GM12878 (cell line): Measurements from ENCODE around the gene ANKRD55. TPM values are rescaled to one million over a fixed set of nuclear protein-coding genes. Genes with fewer than 3 reads are reported as not detected.

ENCODE experiments used
- ATAC-seq: fragments of 200-7000 bp; cut with Tn5 transposase; 3 replicates; pipeline ENCODE4 v1.9.1; 2020; ENCODE audit warnings: mild to moderate bottlenecking, moderate library complexity
- BruUV-seq: library from RNA; stranded (reverse); fragments of 400-500 nt; replicated peaks from 2 replicates; lab custom pipeline; 2021; lab: Mats Ljungman, UMichigan
- CTCF ChIA-PET: fragments of 300-600 bp; sonication (Branson Sonifier 250); formaldehyde crosslinking; extraction: SDS; loops from one replicate; lab custom pipeline; 2021; ENCODE audit warnings: inconsistent platforms; lab: Yijun Ruan, JAX
- POLR2A ChIA-PET: fragments of 350-600 bp; formaldehyde crosslinking; extraction: SDS; loops from one replicate; lab custom pipeline; 2021; ENCODE audit warnings: inconsistent platforms; lab: Charles Lee
- RAD21 ChIA-PET: fragments of 300-600 bp; sonication (Branson Sonifier 250); formaldehyde crosslinking; loops from one replicate; lab custom pipeline; 2023; ENCODE audit warnings: antibody characterized with exemption; ENCODE audit not compliant: unreplicated experiment; lab: Charles Lee
- SMC1A ChIA-PET: fragments of 300-600 bp; sonication (Branson Sonifier 250); formaldehyde crosslinking; loops from one replicate; lab custom pipeline; 2023; ENCODE audit not compliant: unreplicated experiment, uncharacterized antibody; lab: Charles Lee
- DNase-seq: peaks from one replicate; pipeline ENCODE4 v3.0.0-alpha.2; 2011; ENCODE audit warnings: low read depth, low spot score
- FAIRE-seq: peaks from 3 replicates; lab custom pipeline; 2011; peaks lifted over from hg19 to GRCh38; lab: Jason Lieb, UNC
- H2AFZ ChIP-seq: 2 replicates; pipeline ENCODE4 v1.6.0; 2011; ENCODE audit warnings: low read depth, low read length, control low read depth; ENCODE audit not compliant: control insufficient read depth
- H3K27ac ChIP-seq: 2 replicates; pipeline ENCODE4 v1.5.1; 2011; ENCODE audit warnings: control low read depth; ENCODE audit not compliant: control insufficient read depth, insufficient read depth
- H3K27me3 ChIP-seq, 2 experiments: replicated peaks in 1 of 2; 2 replicates each; pipeline versions ENCODE4 v1.6.0 to v1.6.1; 2011; ENCODE audit warnings: low read length in 1 of 2; ENCODE audit not compliant: control insufficient read depth in 2 of 2, insufficient read depth in 2 of 2
- H3K36me3 ChIP-seq, 2 experiments: 2 replicates each; pipeline ENCODE4 v1.5.1; 2011; ENCODE audit warnings: low read length in 1 of 2; ENCODE audit not compliant: control insufficient read depth in 2 of 2, insufficient read depth in 2 of 2
- H3K4me1 ChIP-seq: 2 replicates; pipeline ENCODE4 v1.6.1; 2011; ENCODE audit warnings: mild to moderate bottlenecking, low read length, moderate library complexity, mixed read lengths; ENCODE audit not compliant: control insufficient read depth, insufficient read depth
- H3K4me2 ChIP-seq: 2 replicates; pipeline ENCODE4 v1.6.0; 2011; ENCODE audit warnings: control low read depth; ENCODE audit not compliant: control insufficient read depth, insufficient read depth
- H3K4me3 ChIP-seq: fragments of 200-600 bp; sonication (generic); 2 replicates; pipeline ENCODE4 v1.5.1; 2016
- H3K79me2 ChIP-seq: 2 replicates; pipeline ENCODE4 v1.6.0; 2011; ENCODE audit warnings: low read length; ENCODE audit not compliant: control insufficient read depth, insufficient read depth
- H3K9ac ChIP-seq: 2 replicates; pipeline ENCODE4 v1.8.0; 2011; ENCODE audit warnings: low read length, control low read depth, mixed read lengths; ENCODE audit not compliant: control insufficient read depth, insufficient read depth
- H3K9me3 ChIP-seq: replicated peaks from 3 replicates; pipeline ENCODE4 v1.5.1; 2011; ENCODE audit warnings: mild to moderate bottlenecking, low read length; ENCODE audit not compliant: control insufficient read depth, insufficient read depth
- H4K20me1 ChIP-seq: 2 replicates; pipeline ENCODE4 v1.6.0; 2011; ENCODE audit not compliant: control insufficient read depth, insufficient read depth
- E4F1 ChIP-seq: fragments of 450-650 bp; IDR thresholded peaks from 2 replicates; pipeline ENCODE4 v1.6.1; 2018; ENCODE audit warnings: borderline replicate concordance, mild to moderate bottlenecking; ENCODE audit not compliant: partially characterized antibody
- JUND ChIP-seq: IDR thresholded peaks from 2 replicates; pipeline ENCODE4 v1.6.1; 2012; ENCODE audit warnings: low read depth, mild to moderate bottlenecking, low read length, improper control_type of control experiment, moderate library complexity
- MYC ChIP-seq: IDR thresholded peaks from 2 replicates; pipeline ENCODE4 v1.6.1; 2011; ENCODE audit warnings: mild to moderate bottlenecking, low read length, moderate library complexity, inconsistent platforms; ENCODE audit not compliant: insufficient read depth, insufficient replicate concordance, insufficient read length, severe bottlenecking
- RBBP5 ChIP-seq: fragments of 200-600 bp; sonication (generic); conservative IDR thresholded peaks from 2 replicates; pipeline ENCODE4 v1.6.1; 2016
- SPI1 ChIP-seq: IDR thresholded peaks from 2 replicates; pipeline ENCODE4 v1.6.1; 2011; ENCODE audit warnings: low read depth, mild to moderate bottlenecking, low read length, moderate library complexity, borderline replicate concordance; ENCODE audit not compliant: insufficient read depth
- YY1 ChIP-seq: IDR thresholded peaks from 2 replicates; pipeline ENCODE4 v1.6.1; 2011; ENCODE audit warnings: low read depth, mild to moderate bottlenecking, low read length
- in situ Hi-C: fragments of 300-500 bp; cut with MboI; formaldehyde crosslinking; loops from 9 replicates; pipeline ENCODE4 v1.14.3; 2018; ENCODE audit warnings: mixed read lengths
- intact Hi-C: fragments of 100-400 bp; cut with micrococcal nuclease; formaldehyde crosslinking; loops from one replicate; pipeline ENCODE4 v1.14.2; 2022; ENCODE audit not compliant: unreplicated experiment
- polyA plus RNA-seq, 11 experiments: library from polyadenylated mRNA; depleted of rRNA in 4 of 11; unstranded in 6 of 11; stranded (reverse) in 5 of 11; fragments of >200 nt; fragmentation: Nextera tagmentation in 4 of 11; fragmentation: Illumina TruSeq in 1 of 11; extraction: Ambion mirVana in 4 of 11; extraction: Trizol in 1 of 11; gene quantifications; 1 replicate in 1 of 11; 2 replicates in 10 of 11; pipeline versions ENCODE4 v1.2.1 to v1.2.3, GENCODE V29; 2011 to 2016; ENCODE audit warnings: inconsistent platforms in 2 of 11, missing spikeins in 2 of 11, low read depth in 1 of 11
- total RNA-seq, 4 experiments: library from RNA; depleted of rRNA in 3 of 4; stranded (reverse); fragments of >200 nt in 3 of 4; fragmentation: Illumina TruSeq in 1 of 4; extraction: Trizol in 1 of 4; gene quantifications; 2 replicates each; pipeline versions ENCODE4 v1.2.1 to v1.2.3, GENCODE V29; 2013 to 2021

ANKRD55 gene
- total and polyA plus RNA-seq, 10 of the 15 experiments (the other 5 are each of a cell fraction or from before 2014, with no cell fraction given): 0.04 TPM; not detected in 9

- TF ChIP-seq MYC (no peak), SPI1 (no peak)
Measured at GRCh38 chr5:56232538-56232937, 592 bp downstream of the ANKRD55 start (continued).

- no peak for ATAC-seq
- Histone ChIP-seq H3K4me2 (no peak overlapping the region), H2AFZ (no peak overlapping the region), H3K27me3 (no peaks in the 10 kb centered on the region; a peak in 1 of 4 replicates), H3K36me3 (no peaks in the 10 kb centered on the region), H3K9me3 (no peaks in the 10 kb centered on the region; the same call in 2 of the 3 replicates), H4K20me1 (no peaks in the 10 kb centered on the region), H3K4me1 (no peaks in the 10 kb centered on the region), H3K4me3 (no peak overlapping the region), H3K9ac (no peak overlapping the region), H3K79me2 (no peaks in the 10 kb centered on the region), H3K27ac (no peak overlapping the region)
- POLR2A ChIA-PET: no interaction called here
- no peak for DNase-seq
- RAD21 ChIA-PET: no interaction called here
- TF ChIP-seq E4F1 (no peak), YY1 (no peak), RBBP5 (no peak), JUND (no peak)
- in situ Hi-C loops (no loop called here), intact Hi-C loops (no loop called here)
- SMC1A ChIA-PET: interaction anchor here (1.2 kb wide), 1 partner anchor 160 kb away, joined by 3 read pairs; no protein-coding TSS in a partner anchor
- BruUV-seq: no TSS peak
- CTCF ChIA-PET: interaction anchor here (1.0 kb wide), 1 partner anchor 251 kb away, joined by 3 read pairs; no protein-coding TSS in a partner anchor
- FAIRE-seq: no peak
Measured at GRCh38 chr5:56230576-56230975, 2.6 kb downstream of the ANKRD55 start.
